Ramos (cell line): ENCODE data around the gene UNC79.

ENCODE experiments used
- in situ Hi-C: fragments of 300-500 bp; cut with MboI; formaldehyde crosslinking; loops from one replicate; pipeline ENCODE4 v1.14.3; 2022; ENCODE audit warnings: low sequenced_read_pairs; ENCODE audit not compliant: unreplicated experiment

Gene UNC79

GRCh38 chr14:93743270-93744060 is 312.7 kb downstream of the UNC79 start:
- in situ Hi-C loops: no loop called here

GRCh38 chr14:93744176-93744575 is 313.4 kb downstream of the UNC79 start:
- in situ Hi-C loops: no loop called here

GRCh38 chr14:93744876-93745275 is 314.1 kb downstream of the UNC79 start:
- in situ Hi-C loops: no loop called here

GRCh38 chr14:93745603-93746273 is 315.0 kb downstream of the UNC79 start:
- in situ Hi-C loops: no loop called here

- in situ Hi-C loops: no loop called here
Measured at GRCh38 chr14:93747102-93747501, 316.4 kb downstream of the UNC79 start.

- in situ Hi-C loops: no loop called here
Measured at GRCh38 chr14:93747560-93747959, 316.8 kb downstream of the UNC79 start.

- in situ Hi-C loops: no loop called here
Measured at GRCh38 chr14:93748208-93749075, 317.7 kb downstream of the UNC79 start.

- in situ Hi-C loops: no loop called here
Measured at GRCh38 chr14:93749076-93749420, 318.3 kb downstream of the UNC79 start.

GRCh38 chr14:93751946-93752655 is 321.4 kb downstream of the UNC79 start:
- in situ Hi-C loops: no loop called here

GRCh38 chr14:93752980-93753561 is 322.3 kb downstream of the UNC79 start:
- in situ Hi-C loops: no loop called here

- in situ Hi-C loops: no loop called here
Measured at GRCh38 chr14:93753647-93754046, 322.9 kb downstream of the UNC79 start.

- in situ Hi-C loops: no loop called here
Measured at GRCh38 chr14:93757206-93757605, 326.5 kb downstream of the UNC79 start.
